ENCODE measurements around the gene HNRNPF. TPM values are rescaled to one million over a fixed set of nuclear protein-coding genes. Genes with fewer than 3 reads are reported as not detected.

Gene HNRNPF
- total RNA-seq, 1 experiment from 2014 or later, result 198 TPM

- no peaks in the 10 kb centered on the region for H3K27me3 Mint-ChIP-seq (ENCODE audit: insufficient read depth, unreplicated experiment)
- DNase-seq (ENCODE audit: unreplicated experiment), result no peak
- no peaks in the 10 kb centered on the region for H3K36me3 Mint-ChIP-seq (ENCODE audit: insufficient read depth, unreplicated experiment)
- intact Hi-C loops (cut with micrococcal nuclease), result no loop called here
- H3K4me3 Mint-ChIP-seq (ENCODE audit: unreplicated experiment), result peak overlapping the region; percentile 85
- ChIA-PET CTCF (interaction anchor here (0.6 to 1.2 kb wide), 3 partner anchors 13 to 16 kb away, joined by 3 to 5 read pairs (median 4); partner anchors contain the start of gene ZNF487), POLR2A (interaction anchor here (0.6 to 4.7 kb wide), 10 partner anchors 11 to 282 kb away, joined by 3 to 74 read pairs (median 4); partner anchors contain the start of genes HNRNPF and ZNF487)
- no peak for TF ChIP-seq CTCF (IDR thresholded peaks at IDR 0.05; ENCODE audit: unreplicated experiment)
- peak overlapping the region; percentile 93 for H3K27ac Mint-ChIP-seq (ENCODE audit: low read depth, unreplicated experiment)
- no peaks in the 10 kb centered on the region for H3K9me3 Mint-ChIP-seq (ENCODE audit: unreplicated experiment)
- BruUV-seq (replicated peaks), result no TSS peak
- H3K4me1 Mint-ChIP-seq (ENCODE audit: insufficient read depth, unreplicated experiment), result peaks cover 13% of the 10 kb centered on the region
Observed at GRCh38 chr10:43421201-43421507, 12.2 kb upstream of the HNRNPF start.

- TF ChIP-seq CTCF (IDR thresholded peaks at IDR 0.05; ENCODE audit: unreplicated experiment), result no peak
- intact Hi-C loops (cut with micrococcal nuclease), result no loop called here
- Mint-ChIP-seq H3K4me3 (ENCODE audit: unreplicated experiment) (peak overlapping the region; percentile 85), H3K4me1 (ENCODE audit: insufficient read depth, unreplicated experiment) (peaks cover 13% of the 10 kb centered on the region), H3K27me3 (ENCODE audit: insufficient read depth, unreplicated experiment) (no peaks in the 10 kb centered on the region), H3K36me3 (ENCODE audit: insufficient read depth, unreplicated experiment) (no peaks in the 10 kb centered on the region), H3K9me3 (ENCODE audit: unreplicated experiment) (no peaks in the 10 kb centered on the region), H3K27ac (ENCODE audit: low read depth, unreplicated experiment) (peak overlapping the region; percentile 93)
- CTCF ChIA-PET, result interaction anchor here (0.6 to 1.2 kb wide), 4 partner anchors 14 to 1451 kb away, joined by 3 to 5 read pairs (median 3); partner anchors contain the start of gene ZNF487
- no TSS peak for BruUV-seq (replicated peaks)
- DNase-seq (ENCODE audit: unreplicated experiment), result peak; percentile 83
- POLR2A ChIA-PET, result interaction anchor here (0.6 to 4.7 kb wide), 12 partner anchors 10 to 281 kb away, joined by 3 to 74 read pairs (median 4); partner anchors contain the start of genes HNRNPF and ZNF487
Observed at GRCh38 chr10:43420369-43421200, 11.6 kb upstream of the HNRNPF start.

- H3K36me3 Mint-ChIP-seq (ENCODE audit: insufficient read depth, unreplicated experiment), result no peaks in the 10 kb centered on the region
- POLR2A ChIA-PET, result interaction anchor here (0.7 to 4.7 kb wide), 6 partner anchors 9 to 247 kb away, joined by 3 to 74 read pairs (median 15); partner anchors contain the start of genes HNRNPF and ZNF487
- intact Hi-C loops (cut with micrococcal nuclease), result no loop called here
- H3K4me1 Mint-ChIP-seq (ENCODE audit: insufficient read depth, unreplicated experiment), result peaks cover 13% of the 10 kb centered on the region
- H3K27ac Mint-ChIP-seq (ENCODE audit: low read depth, unreplicated experiment), result peak overlapping the region; percentile 93
- BruUV-seq (replicated peaks), result TSS peak; percentile 53
- no peak for DNase-seq (ENCODE audit: unreplicated experiment)
- TF ChIP-seq CTCF (IDR thresholded peaks at IDR 0.05; ENCODE audit: unreplicated experiment), result no peak
- H3K27me3 Mint-ChIP-seq (ENCODE audit: insufficient read depth, unreplicated experiment), result no peaks in the 10 kb centered on the region
- CTCF ChIA-PET, result interaction anchor here (0.6 to 1.2 kb wide), 2 partner anchors 15 to 1451 kb away, joined by 3 read pairs; no protein-coding TSS in a partner anchor
- H3K4me3 Mint-ChIP-seq (ENCODE audit: unreplicated experiment), result peak overlapping the region; percentile 85
- H3K9me3 Mint-ChIP-seq (ENCODE audit: unreplicated experiment), result no peaks in the 10 kb centered on the region
Observed at GRCh38 chr10:43419997-43420368, 11.0 kb upstream of the HNRNPF start.

All from MCF 10A (cell line).